M059J (cell line): ENCODE data around the gene GCSAML. TPM values are rescaled to one million over a fixed set of nuclear protein-coding genes. Genes with fewer than 3 reads are reported as not detected.
"Not testable (repeated sequence)": the region's sequence is repeated elsewhere in the genome, so short reads cannot be mapped to it uniquely, and the experiment has no call there.

Experiments
- DNase-seq: peaks from one replicate; pipeline ENCODE4 v3.0.0-alpha.2; 2012; ENCODE audit warnings: low read depth
- total RNA-seq: library from RNA; depleted of rRNA; stranded (reverse); fragments of >200 nt; shearing (Covaris generic); gene quantifications from 2 replicates; pipeline ENCODE4 v1.2.3, GENCODE V29; 2014; rRNA removed

GCSAML gene
- 0.42 and 0.84 TPM in 2 replicates for total RNA-seq

DNA sequence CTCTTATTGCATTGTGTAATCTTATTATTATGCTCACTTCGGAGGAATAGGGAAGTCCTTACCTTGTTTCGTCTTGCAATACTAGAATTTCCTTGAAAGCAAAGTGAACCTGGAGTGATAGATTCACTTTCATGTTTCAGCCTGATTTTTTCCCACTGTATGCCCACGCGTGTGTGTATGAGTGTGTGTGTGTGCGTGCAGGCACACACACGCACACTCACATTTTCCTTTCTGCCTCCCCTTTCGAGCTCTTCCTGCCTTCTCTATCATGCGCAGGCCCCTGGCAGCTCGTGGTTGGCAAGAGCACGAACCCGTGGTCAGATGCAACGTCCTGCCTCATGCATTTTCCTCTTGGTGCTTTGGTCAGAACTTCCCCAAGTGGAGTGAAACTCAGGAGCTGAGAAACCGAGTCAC is at the start of gene GCSAML:
Gene GCSAML, plus strand, starts transcription at position 366 of the 414 bp plus-strand sequence. CDS start 58 bp downstream, outside the sequence.
- DNase-seq: no peak

DNA sequence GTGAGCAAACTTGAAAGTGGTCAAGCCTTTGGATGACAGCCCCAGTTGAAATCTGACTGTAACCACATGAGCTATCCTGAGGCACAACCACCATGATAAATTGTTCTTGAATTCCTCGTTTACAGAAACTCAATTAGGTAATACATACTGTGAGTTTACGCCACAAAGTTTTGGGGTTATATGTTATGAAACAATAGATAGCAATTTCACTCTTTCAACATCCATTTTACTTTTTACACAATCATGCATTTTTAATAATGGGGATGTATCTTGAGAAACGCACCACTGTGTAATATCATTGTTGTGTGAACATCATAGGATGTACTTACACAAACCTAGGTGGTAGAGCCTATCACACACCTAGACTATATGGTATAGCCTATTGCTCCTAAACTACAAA is 48.1 kb upstream of the GCSAML start:
- DNase-seq: no peak

DNA sequence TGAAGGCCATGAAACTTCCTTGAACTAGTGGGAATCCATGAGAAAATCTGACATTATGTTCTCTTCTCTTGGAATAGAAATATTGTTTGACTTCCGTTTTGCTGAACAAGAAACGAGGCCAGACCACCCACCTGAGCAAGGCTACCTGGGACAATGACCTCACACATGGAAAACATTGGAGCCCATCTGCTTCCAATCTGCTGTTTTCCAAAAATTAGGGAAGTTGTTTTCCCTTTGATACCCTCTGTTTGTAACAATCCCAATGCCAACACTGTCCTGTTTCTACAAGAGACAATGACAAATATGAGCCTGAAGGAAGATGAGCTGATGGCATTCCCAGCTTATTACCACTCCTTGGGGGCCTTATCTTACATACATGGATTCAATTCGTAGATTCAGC is 42.1 kb upstream of the GCSAML start:
- no peak for DNase-seq

GRCh38 chr1:247517795-247518612 is 30.9 kb upstream of the GCSAML start:
- DNase-seq: no peak

DNA sequence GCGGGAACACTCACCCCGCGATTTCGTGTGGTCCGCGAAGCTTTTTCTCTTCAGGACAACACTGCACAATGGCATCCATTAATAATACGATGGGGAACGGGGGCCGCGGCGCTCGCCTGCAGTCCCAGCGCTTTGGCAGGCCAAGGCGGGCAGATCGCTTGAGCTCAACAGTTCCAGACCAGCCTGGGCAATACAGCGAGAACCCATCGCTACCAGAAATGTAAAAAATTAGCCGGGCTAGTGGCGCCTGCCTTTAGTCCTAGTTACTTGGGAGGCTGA is 30.4 kb upstream of the GCSAML start:
- no peak for DNase-seq

- not testable (repeated sequence) for DNase-seq
Measured at GRCh38 chr1:247521886-247522285, 27.0 kb upstream of the GCSAML start.

- DNase-seq: peak; percentile 57
Measured at GRCh38 chr1:247528812-247529474, 20.0 kb upstream of the GCSAML start.

DNA sequence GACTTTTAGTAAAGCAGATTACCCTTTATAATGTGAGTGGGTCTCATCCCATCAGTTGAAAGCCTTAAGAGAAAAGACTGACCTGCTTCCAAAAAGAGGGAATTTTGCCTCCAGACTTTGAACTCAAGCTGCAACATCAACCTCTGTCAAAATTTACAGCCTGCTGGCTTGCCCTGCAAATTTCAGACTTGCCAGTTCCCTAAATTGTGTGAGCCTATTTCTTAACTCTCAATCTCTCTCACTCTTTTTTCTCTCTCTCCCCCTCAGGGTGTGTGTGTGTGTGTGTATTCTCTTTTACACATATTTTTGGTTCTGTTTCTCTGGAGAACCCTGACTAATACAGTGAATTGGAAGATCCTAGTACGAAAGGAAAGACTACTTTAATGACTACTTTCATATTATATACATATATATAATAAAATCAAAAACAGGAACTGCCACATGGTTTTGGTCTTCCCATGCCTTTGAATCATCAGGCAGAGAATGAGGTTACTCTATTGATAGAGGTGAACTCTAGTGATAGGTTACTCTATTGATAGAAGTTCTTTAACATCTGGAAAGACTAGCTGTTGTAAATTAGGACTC is 19.1 kb upstream of the GCSAML start:
- no peak for DNase-seq

DNA sequence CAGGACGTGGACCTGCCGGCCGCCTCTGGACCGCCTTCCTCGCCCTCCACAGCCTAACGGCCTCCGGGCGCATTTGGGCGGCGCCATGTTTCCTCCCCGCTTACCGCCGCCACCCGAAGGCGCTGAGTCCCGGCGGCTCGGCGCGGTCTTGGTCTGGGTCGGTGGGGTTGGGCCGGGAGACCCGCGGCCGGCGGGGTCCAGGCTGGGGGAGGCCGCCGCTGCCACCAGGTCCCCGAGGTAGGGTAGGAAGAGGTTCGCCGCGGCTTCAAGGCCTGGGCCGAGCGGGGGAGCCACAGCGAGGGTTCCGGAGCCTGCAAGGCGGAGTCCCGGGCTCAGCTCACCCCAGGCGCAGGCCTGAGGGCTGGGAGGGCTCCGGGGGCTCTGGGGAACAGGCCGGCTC is 18.1 kb upstream of the GCSAML start:
- no peak for DNase-seq

DNA sequence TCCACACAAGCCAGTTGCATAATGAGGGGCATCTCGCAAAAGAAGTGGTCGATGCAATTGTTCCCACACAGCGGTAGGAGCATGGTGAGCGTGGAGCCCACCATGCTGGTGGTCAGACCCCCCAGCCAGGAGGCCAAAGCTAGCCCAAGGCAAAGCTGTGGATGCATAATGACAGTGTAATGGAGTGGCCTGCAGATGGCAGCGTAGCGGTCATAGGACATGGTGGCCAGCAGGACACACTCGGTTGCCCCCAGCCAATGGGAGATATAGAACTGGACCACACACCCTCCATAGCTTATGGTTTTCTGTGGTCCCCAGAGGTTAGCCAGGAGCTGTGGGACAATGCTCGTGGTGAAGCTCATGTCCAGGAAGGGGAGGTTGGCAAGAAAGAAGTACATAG is 17.0 kb upstream of the GCSAML start:
- DNase-seq: no peak

GRCh38 chr1:247535402-247535801 is 13.5 kb upstream of the GCSAML start:
- DNase-seq: peak; percentile 66

DNA sequence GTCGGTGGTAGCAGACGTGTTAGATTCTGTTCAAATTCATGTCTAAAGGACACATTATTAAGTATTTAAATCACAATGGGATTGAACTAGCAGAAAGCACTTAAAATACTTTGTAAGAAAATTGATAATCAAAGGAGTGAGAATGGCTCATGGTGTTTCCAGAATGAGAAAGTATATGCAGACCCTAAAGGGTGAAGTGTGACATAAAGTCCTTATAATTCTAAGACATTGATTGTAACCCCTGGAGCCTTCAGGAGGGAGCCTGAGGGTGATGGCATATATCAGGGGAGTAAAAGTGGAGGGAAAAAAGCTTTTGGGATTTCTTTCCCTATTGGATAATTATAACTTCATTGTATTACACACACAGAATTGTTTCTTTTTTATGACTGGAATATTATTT is 12.6 kb upstream of the GCSAML start, which contains the start of gene OR2C3:
Gene OR2C3, minus strand, starts transcription at position 101 of the 400 bp plus-strand sequence. CDS start 3,929 bp downstream, outside the sequence.
- no peak for DNase-seq

DNA sequence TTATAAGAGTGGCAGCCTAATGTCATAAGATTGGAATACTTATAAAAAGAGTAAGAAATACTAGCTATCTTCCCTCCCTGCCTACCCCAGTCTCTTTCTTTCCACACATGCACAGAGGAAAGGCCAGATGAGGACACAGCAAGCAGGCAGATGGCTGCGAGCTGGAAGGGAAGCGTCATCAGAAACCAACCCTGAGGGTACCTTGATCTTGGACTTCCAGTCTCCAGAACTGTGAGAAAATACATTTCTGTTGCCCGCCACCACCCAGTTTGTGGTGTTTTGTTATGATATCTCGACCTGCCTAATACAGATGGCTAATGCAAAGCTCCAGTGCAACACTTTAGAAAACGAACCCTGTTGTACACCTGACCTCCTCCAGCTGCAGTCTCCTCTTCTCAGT is 10.4 kb upstream of the GCSAML start:
- DNase-seq: no peak

DNA sequence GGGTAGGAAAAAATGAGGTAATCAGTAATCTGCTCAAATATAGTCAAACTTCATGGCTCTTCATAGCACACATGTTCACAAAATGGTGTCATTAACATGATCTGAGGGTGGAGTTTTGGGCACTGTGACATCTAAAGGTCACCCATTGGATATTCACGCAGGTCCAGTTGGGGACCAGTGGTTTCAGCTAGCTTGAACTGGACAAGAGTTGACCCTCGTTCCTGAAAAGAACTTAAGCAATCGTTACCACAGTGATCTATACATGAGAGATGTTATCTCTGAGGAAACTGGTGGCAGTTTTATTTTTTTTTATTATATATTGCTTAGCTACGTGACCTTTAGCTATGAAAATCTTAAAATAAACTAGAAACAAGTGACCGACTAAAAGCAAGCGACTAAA is 9.7 kb upstream of the GCSAML start:
- no peak for DNase-seq

DNA sequence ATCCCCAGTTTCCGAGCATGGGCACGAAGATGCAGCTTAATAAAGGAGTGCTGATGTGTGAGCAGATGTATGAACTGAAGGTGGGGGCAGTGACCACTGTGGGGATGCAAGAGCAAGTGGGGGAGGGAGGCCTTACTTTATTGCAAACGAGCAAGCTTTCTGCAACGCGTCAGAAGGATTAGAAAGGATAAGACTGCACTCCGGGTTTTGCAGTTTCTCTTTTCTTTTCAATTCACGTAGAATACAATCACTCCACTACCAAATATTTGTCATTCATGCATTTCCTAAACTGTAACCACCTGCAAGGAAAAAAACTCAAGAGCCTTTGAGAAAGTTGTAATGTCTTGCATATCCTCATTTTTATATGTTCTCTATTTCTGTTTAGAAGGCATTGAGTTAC is 8.4 kb upstream of the GCSAML start:
- no peak for DNase-seq

- no peak for DNase-seq
Measured at GRCh38 chr1:247542811-247543210, 6.1 kb upstream of the GCSAML start.

GRCh38 chr1:247548092-247548491 is 842 bp upstream of the GCSAML start:
- DNase-seq: no peak

DNA sequence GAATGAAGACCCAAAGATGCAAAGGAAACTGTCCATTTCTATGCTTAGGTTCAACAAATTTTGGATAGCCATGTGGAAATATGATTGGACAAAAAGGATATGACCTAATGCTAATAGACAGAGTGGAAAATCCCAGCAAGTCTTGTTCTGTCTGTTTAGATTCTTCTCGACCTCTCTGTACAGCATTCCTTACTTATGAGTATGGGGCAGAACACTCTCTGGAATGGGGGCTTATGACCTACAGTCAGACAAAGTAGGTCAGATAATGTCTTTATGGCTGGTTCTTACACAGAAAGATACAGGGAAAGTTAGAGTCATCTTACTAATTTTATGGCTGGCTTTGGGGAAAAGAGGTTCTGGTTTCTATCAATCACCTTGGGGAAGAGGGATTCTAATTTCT is 2.8 kb downstream of the GCSAML start:
- peak; percentile 63 for DNase-seq

DNA sequence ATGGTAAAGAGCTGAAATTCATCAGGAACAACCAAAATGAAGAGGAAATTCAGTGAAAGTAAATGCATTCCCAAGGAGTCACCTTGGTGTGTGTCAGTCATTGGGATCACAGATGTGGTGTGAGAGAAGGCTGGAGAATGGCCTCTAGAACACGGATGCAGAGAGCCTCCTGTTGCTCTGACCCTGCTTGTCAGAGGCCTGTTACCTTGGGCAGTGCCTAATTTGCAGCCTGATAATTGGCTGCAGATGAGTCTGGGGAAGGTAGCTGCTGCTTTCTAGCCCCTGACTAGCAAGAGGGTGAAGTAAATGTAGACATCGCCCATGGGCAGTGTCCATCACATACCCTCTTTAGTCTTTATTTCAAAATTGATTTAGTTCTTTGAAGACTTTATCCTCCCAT is 3.3 kb downstream of the GCSAML start:
- DNase-seq: no peak

DNA sequence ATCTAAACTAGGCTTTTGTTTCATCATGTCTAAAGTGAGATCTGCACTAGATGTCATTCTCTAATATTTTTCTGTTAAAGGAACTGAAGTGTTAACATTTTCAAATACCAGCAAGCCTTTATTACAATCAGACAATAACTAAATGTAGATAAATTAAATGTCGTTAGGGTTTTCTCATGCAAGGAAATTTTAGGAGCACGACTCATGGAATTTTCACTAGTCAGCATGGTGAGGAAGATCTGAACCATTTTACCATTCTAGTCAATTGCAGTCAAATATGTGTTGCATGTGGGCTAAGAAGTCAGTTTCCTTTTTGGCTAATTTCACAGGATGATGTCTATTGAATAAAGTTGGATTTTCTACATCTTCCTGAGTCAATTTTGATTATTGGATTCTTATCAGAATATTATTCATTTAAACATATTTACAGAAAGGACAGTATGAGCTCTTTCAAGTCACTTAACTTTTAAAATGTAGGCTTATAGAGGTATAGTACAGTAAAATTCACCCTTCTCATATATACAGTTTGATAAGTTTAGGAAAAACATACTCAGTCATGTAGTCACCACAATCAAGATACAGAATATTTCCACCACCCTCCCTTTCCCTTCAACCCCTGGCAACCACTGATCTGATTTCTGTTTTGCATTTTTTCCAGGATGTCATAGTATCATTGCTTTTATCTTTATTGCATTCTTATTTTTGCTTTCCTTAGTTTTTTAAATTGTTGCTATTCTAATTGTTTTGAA is 9.2 kb downstream of the GCSAML start:
- no peak for DNase-seq

GRCh38 chr1:247561711-247562110 is 12.8 kb downstream of the GCSAML start:
- no peak for DNase-seq

- peak; percentile 25 for DNase-seq
Measured at GRCh38 chr1:247562198-247562597, 13.3 kb downstream of the GCSAML start.
